Endometrial microvascular endothelial cells (primary cell): ENCODE data around the gene UBE2Q2. TPM values are rescaled to one million over a fixed set of nuclear protein-coding genes. Genes with fewer than 3 reads are reported as not detected.
"Not testable (repeated sequence)": the region's sequence is repeated elsewhere in the genome, so short reads cannot be mapped to it uniquely, and the experiment has no call there.

Source experiments
- in situ Hi-C: cut with HindIII; loops from 2 replicates; pipeline ENCODE4 v1.10.0; 2017; ENCODE audit warnings: low sequenced_read_pairs, low pct_unique_long_range_greater_than_20kb; ENCODE audit errors: inconsistent ontology term
- total RNA-seq: library from RNA; depleted of rRNA; stranded (reverse); fragments of >200 nt; gene quantifications from one replicate; pipeline ENCODE4 v1.2.3, GENCODE V29; 2015; ENCODE audit errors: inconsistent ontology term

The UBE2Q2 gene
- total RNA-seq, 1 donor from 2014 or later = 24.8 TPM

GRCh38 chr15:75857886-75858285 is 14.6 kb downstream of the UBE2Q2 start:
- in situ Hi-C loops = no loop called here

- in situ Hi-C loops = no loop called here
Observed at GRCh38 chr15:75861750-75862402, 18.6 kb downstream of the UBE2Q2 start.

GRCh38 chr15:75862796-75863195 is 19.5 kb downstream of the UBE2Q2 start:
- in situ Hi-C loops = no loop called here

- in situ Hi-C loops = no loop called here
Observed at GRCh38 chr15:75864213-75865059, 21.2 kb downstream of the UBE2Q2 start.

- in situ Hi-C loops = not testable (repeated sequence)
Observed at GRCh38 chr15:75866045-75866444, 22.8 kb downstream of the UBE2Q2 start.

GRCh38 chr15:75866916-75867315 is 23.7 kb downstream of the UBE2Q2 start:
- in situ Hi-C loops = no loop called here

GRCh38 chr15:75867449-75867848 is 24.2 kb downstream of the UBE2Q2 start:
- in situ Hi-C loops = no loop called here

- in situ Hi-C loops = no loop called here
Observed at GRCh38 chr15:75868019-75868418, 24.8 kb downstream of the UBE2Q2 start.

- in situ Hi-C loops = no loop called here
Observed at GRCh38 chr15:75869446-75869845, 26.2 kb downstream of the UBE2Q2 start.

GRCh38 chr15:75871589-75871988 is 28.3 kb downstream of the UBE2Q2 start:
- in situ Hi-C loops = not testable (repeated sequence)

GRCh38 chr15:75872403-75872990 is 29.2 kb downstream of the UBE2Q2 start:
- in situ Hi-C loops = no loop called here

GRCh38 chr15:75884041-75884440 is 40.8 kb downstream of the UBE2Q2 start:
- in situ Hi-C loops = no loop called here

- in situ Hi-C loops = no loop called here
Observed at GRCh38 chr15:75887178-75887577, 43.9 kb downstream of the UBE2Q2 start.

GRCh38 chr15:75891895-75892294 is 48.6 kb downstream of the UBE2Q2 start:
- in situ Hi-C loops = no loop called here

GRCh38 chr15:75895731-75896130 is 52.5 kb downstream of the UBE2Q2 start:
- in situ Hi-C loops = no loop called here

GRCh38 chr15:75900577-75900976 is 57.3 kb downstream of the UBE2Q2 start:
- in situ Hi-C loops = no loop called here

- in situ Hi-C loops = no loop called here
Observed at GRCh38 chr15:75902129-75902557, 58.9 kb downstream of the UBE2Q2 start.

GRCh38 chr15:75903331-75904239 is 60.3 kb downstream of the UBE2Q2 start, which contains the start of gene FBXO22:
TSS of gene FBXO22 (plus strand) at chr15:75903878. CDS start at chr15:75903964, 86 bp downstream.
- in situ Hi-C loops = no loop called here

GRCh38 chr15:75905231-75905630 is 62.0 kb downstream of the UBE2Q2 start:
- in situ Hi-C loops = no loop called here
